Natural killer cell (primary cell): ENCODE data around the gene ADAM11. TPM values are rescaled to one million over a fixed set of nuclear protein-coding genes. Genes with fewer than 3 reads are reported as not detected.

Source experiments
- ATAC-seq, 3 donors: fragments of 150-1000 bp in 2 of 3; fragments of 200-7000 bp in 1 of 3; cut with Tn5 transposase; 1 replicate in 1 of 3; 2 replicates in 2 of 3; pipeline ENCODE4 v1.10.0; 2021; ENCODE audit warnings: mild to moderate bottlenecking in 2 of 3, moderate library complexity in 2 of 3
- DNase-seq, 2 donors: peaks; one replicate each; pipeline versions ENCODE4 v3.0.0 to v3.0.0-alpha.2; 2013 to 2021; ENCODE audit warnings: mixed read lengths in 1 of 2
- H3K27ac ChIP-seq: one replicate; pipeline ENCODE4 v1.5.1; 2013; ENCODE audit warnings: mild to moderate bottlenecking, low read length
- H3K27me3 ChIP-seq: one replicate; pipeline ENCODE4 v1.6.1; 2013; ENCODE audit warnings: low read length; ENCODE audit not compliant: control insufficient read depth, insufficient read depth
- H3K36me3 ChIP-seq: one replicate; pipeline ENCODE4 v1.6.1; 2013; ENCODE audit warnings: low read length; ENCODE audit not compliant: control insufficient read depth, insufficient read depth
- H3K4me1 ChIP-seq: one replicate; pipeline ENCODE4 v1.6.1; 2013; ENCODE audit warnings: low read length; ENCODE audit not compliant: control insufficient read depth, insufficient read depth
- H3K4me3 ChIP-seq: one replicate; pipeline ENCODE4 v1.5.1; 2013; ENCODE audit warnings: low read length
- H3K9me3 ChIP-seq: one replicate; pipeline ENCODE4 v1.6.1; 2013; ENCODE audit warnings: low read length; ENCODE audit not compliant: control insufficient read depth, insufficient read depth
- H3K27ac Mint-ChIP-seq, 2 donors: one replicate each; pipeline ENCODE4 v1.8.0; 2022; ENCODE audit warnings: mild to moderate bottlenecking in 2 of 2, mixed read lengths in 2 of 2, moderate library complexity in 1 of 2
- H3K27me3 Mint-ChIP-seq, 2 donors: one replicate each; pipeline ENCODE4 v1.8.0; 2022; ENCODE audit warnings: low read depth in 2 of 2, mixed read lengths in 2 of 2
- H3K36me3 Mint-ChIP-seq: one replicate; pipeline ENCODE4 v1.8.0; 2022; ENCODE audit warnings: mixed read lengths
- H3K4me1 Mint-ChIP-seq, 2 donors: one replicate each; pipeline ENCODE4 v1.8.0; 2022; ENCODE audit warnings: mixed read lengths in 2 of 2
- H3K4me3 Mint-ChIP-seq: one replicate; pipeline ENCODE4 v1.8.0; 2022; ENCODE audit warnings: mild to moderate bottlenecking, moderate library complexity, mixed read lengths
- H3K9me3 Mint-ChIP-seq, 2 donors: one replicate each; pipeline ENCODE4 v1.8.0; 2022; ENCODE audit warnings: mixed read lengths in 2 of 2
- CTCF ChIP-seq: fragments of 200-600 bp; IDR thresholded peaks from one replicate; pipeline ENCODE4 v1.8.0; 2022; ENCODE audit warnings: antibody characterized with exemption
- WGBS: methylation state at CpG from one replicate; pipeline ENCODE4 v1.1.7; 2013; ENCODE audit warnings: missing lambda C conversion rate; ENCODE audit not compliant: insufficient coverage; 5-methylcytosine and 5-hydroxymethylcytosine counted together
- intact Hi-C: fragments of 100-400 bp; cut with micrococcal nuclease; formaldehyde crosslinking; loops from one replicate; pipeline ENCODE4 v1.14.2; 2022
- total RNA-seq, 4 donors: library from RNA; stranded (reverse); fragments of 120-200 nt in 1 of 4; gene quantifications; one replicate each; pipeline versions ENCODE4 v1.2.3 to v1.2.4, GENCODE V29; 2013 to 2022

Gene ADAM11
- total RNA-seq, 3 donors from 2014 or later (not counting 1 experiment from before 2014, with no cell fraction given), result 0.18 to 0.28 (median 0.28) TPM

DNA sequence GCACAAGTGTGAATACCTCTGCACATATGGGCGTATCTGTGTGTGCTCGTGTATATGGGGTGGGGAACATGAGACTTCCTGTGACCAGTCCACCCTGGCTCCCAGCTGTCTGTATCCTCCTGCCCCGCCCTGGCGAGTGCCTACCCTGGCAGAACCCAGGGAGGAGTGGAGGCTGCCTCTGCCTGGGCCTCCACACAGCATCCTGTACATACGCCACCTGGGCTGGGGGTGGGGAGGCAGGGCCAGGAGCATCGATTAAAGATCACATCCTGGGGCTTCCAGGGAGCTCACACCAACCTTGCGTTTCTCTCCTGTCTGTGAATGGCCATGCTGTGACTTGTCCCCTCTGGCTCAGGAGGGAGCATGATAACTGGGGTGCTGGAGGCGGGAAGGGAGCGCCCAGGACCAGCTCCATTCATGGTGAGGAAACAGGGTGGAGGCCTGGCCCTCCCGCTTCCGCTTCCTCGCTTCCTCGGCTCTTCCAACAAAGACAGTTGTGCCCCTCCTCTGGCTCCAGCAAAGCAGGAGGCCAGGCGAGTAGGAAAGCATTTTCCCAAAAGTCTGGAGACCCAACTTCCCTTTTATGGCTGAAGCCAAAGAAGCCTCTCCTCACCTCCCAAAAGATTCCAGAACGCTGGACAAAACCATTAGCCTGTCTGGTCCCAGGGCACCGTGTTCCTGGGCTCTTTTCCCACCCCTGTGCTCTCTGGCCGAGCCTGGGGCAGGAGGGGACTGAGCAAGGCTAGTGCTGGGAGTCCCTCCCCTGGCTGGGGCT, 22.9 kb downstream of the ADAM11 start:
- Histone ChIP-seq H3K36me3 (no peaks in the 10 kb centered on the region), H3K4me3 (no peak overlapping the region), H3K9me3 (no peaks in the 10 kb centered on the region), H3K4me1 (peaks cover 10% of the 10 kb centered on the region), H3K27me3 (peaks cover 2% of the 10 kb centered on the region), H3K27ac (no peak overlapping the region)
- H3K9me3 Mint-ChIP-seq, result no peaks in the 10 kb centered on the region
- intact Hi-C loops, result no loop called here
- H3K27me3 Mint-ChIP-seq, result peaks cover 0 to 9% of the 10 kb centered on the region in 2 donors
- ATAC-seq (no peak), DNase-seq (no peak)
- H3K4me3 Mint-ChIP-seq, result no peak overlapping the region
- no peaks in the 10 kb centered on the region for H3K36me3 Mint-ChIP-seq
- no peak overlapping the region for H3K27ac Mint-ChIP-seq
- no peak for TF ChIP-seq CTCF
- 70% methylated on average over 17 of the region's 17 CpGs for WGBS
- H3K4me1 Mint-ChIP-seq, result peaks cover 0 to 10% of the 10 kb centered on the region in 2 donors

- no peak overlapping the region for H3K4me3 ChIP-seq
- Mint-ChIP-seq H3K27ac (no peak overlapping the region), H3K27me3 (peaks cover 0 to 6% of the 10 kb centered on the region in 2 donors), H3K4me1 (peaks cover 0 to 10% of the 10 kb centered on the region in 2 donors), H3K4me3 (no peak overlapping the region), H3K9me3 (no peaks in the 10 kb centered on the region), H3K36me3 (no peaks in the 10 kb centered on the region)
- peaks cover 2% of the 10 kb centered on the region for H3K27me3 ChIP-seq
- DNase-seq (no peak), ATAC-seq (no peak)
- H3K27ac ChIP-seq, result no peak overlapping the region
- no peaks in the 10 kb centered on the region for H3K9me3 ChIP-seq
- H3K4me1 ChIP-seq, result peaks cover 10% of the 10 kb centered on the region
- WGBS, result 81% methylated on average over 11 of the region's 11 CpGs
- H3K36me3 ChIP-seq, result no peaks in the 10 kb centered on the region
- intact Hi-C loops, result no loop called here
- no peak for TF ChIP-seq CTCF
These were observed 23.6 kb downstream of the ADAM11 start for GRCh38 chr17:44782326-44782850.

DNA sequence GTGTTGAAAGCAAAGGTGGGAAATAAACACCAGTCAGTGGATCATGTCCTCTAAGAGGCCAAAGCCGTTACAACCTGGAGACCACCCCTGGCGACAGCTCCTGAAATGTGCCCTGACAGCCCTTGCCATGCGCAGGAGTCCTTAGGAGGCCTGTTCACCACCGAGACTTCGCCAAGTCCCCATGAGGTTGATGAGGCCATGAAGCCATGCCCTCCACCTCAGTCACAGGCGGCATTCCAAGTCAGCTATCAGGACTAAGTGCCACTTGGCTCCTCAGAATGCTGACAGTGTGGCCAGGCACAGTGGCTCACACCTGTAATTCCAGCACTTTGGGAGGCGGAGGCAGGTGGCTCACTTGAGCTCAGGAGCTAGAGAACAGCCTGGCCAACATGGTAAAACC, 27.1 kb downstream of the ADAM11 start:
- 91% methylated on average over 7 of the region's 7 CpGs for WGBS
- no peaks in the 10 kb centered on the region for H3K27me3 ChIP-seq
- H3K36me3 ChIP-seq, result no peaks in the 10 kb centered on the region
- Mint-ChIP-seq H3K4me1 (no peaks in the 10 kb centered on the region), H3K27me3 (peaks cover 0 to 2% of the 10 kb centered on the region in 2 donors), H3K9me3 (no peaks in the 10 kb centered on the region), H3K27ac (no peak overlapping the region), H3K4me3 (no peak overlapping the region), H3K36me3 (no peaks in the 10 kb centered on the region)
- intact Hi-C loops, result no loop called here
- H3K27ac ChIP-seq, result no peak overlapping the region
- no peak for DNase-seq
- no peak overlapping the region for H3K4me3 ChIP-seq
- no peaks in the 10 kb centered on the region for H3K9me3 ChIP-seq
- no peaks in the 10 kb centered on the region for H3K4me1 ChIP-seq
- ATAC-seq, result no peak
- no peak for TF ChIP-seq CTCF
